ENCODE measurements around the gene ST3GAL3. TPM values are rescaled to one million over a fixed set of nuclear protein-coding genes. Genes with fewer than 3 reads are reported as not detected.
A peak's percentile ranks its signal among the peaks of the same experiment; 100 is the strongest.

Gene ST3GAL3
- total and polyA plus RNA-seq, 2 experiments from 2014 or later = 4.5 to 7.0 TPM

DNA sequence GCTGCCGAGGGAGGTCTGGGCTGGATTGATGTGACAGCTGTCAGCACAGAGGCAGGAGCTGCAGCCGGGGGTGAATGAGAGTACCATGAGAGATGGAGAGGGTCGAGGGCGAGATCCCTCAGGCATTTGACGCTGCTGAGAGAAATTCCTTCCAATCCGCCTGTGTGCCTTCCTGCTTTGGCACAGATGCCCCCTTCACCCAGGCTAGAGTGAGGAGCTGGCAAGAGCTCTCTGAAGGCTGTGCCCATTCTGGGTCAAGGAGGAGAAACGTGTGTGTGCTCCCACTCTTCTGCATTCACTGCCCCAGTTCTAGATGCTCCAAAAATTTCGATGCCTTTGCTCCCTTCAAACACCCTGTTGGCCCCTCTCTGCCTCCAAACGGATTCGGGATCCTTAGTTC is 231.0 kb downstream of the ST3GAL3 start:
- peaks cover 63% of the 10 kb centered on the region for H3K4me1 Mint-ChIP-seq
- H3K4me1 ChIP-seq (ENCODE audit: insufficient read depth) = peaks cover 35% of the 10 kb centered on the region
- no peak overlapping the region for H2AFZ ChIP-seq
- no peak for TF ChIP-seq POLR2AphosphoS5 (IDR thresholded peaks at IDR 0.05; ENCODE audit: low read depth)
- no peak for TF ChIP-seq EZH2phosphoT487 (IDR thresholded peaks at IDR 0.05; ENCODE audit: unreplicated experiment)
- TF ChIP-seq, protein P1, sequence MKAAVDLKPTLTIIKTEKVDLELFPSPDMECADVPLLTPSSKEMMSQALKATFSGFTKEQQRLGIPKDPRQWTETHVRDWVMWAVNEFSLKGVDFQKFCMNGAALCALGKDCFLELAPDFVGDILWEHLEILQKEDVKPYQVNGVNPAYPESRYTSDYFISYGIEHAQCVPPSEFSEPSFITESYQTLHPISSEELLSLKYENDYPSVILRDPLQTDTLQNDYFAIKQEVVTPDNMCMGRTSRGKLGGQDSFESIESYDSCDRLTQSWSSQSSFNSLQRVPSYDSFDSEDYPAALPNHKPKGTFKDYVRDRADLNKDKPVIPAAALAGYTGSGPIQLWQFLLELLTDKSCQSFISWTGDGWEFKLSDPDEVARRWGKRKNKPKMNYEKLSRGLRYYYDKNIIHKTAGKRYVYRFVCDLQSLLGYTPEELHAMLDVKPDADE (IDR thresholded peaks at IDR 0.05) = no peak
- TF ChIP-seq, protein P2, sequence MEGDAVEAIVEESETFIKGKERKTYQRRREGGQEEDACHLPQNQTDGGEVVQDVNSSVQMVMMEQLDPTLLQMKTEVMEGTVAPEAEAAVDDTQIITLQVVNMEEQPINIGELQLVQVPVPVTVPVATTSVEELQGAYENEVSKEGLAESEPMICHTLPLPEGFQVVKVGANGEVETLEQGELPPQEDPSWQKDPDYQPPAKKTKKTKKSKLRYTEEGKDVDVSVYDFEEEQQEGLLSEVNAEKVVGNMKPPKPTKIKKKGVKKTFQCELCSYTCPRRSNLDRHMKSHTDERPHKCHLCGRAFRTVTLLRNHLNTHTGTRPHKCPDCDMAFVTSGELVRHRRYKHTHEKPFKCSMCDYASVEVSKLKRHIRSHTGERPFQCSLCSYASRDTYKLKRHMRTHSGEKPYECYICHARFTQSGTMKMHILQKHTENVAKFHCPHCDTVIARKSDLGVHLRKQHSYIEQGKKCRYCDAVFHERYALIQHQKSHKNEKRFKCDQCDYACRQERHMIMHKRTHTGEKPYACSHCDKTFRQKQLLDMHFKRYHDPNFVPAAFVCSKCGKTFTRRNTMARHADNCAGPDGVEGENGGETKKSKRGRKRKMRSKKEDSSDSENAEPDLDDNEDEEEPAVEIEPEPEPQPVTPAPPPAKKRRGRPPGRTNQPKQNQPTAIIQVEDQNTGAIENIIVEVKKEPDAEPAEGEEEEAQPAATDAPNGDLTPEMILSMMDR (conservative IDR thresholded peaks at IDR 0.05; ENCODE audit: low read depth in 2 of 2) = no peak
- TF ChIP-seq, protein P3, sequence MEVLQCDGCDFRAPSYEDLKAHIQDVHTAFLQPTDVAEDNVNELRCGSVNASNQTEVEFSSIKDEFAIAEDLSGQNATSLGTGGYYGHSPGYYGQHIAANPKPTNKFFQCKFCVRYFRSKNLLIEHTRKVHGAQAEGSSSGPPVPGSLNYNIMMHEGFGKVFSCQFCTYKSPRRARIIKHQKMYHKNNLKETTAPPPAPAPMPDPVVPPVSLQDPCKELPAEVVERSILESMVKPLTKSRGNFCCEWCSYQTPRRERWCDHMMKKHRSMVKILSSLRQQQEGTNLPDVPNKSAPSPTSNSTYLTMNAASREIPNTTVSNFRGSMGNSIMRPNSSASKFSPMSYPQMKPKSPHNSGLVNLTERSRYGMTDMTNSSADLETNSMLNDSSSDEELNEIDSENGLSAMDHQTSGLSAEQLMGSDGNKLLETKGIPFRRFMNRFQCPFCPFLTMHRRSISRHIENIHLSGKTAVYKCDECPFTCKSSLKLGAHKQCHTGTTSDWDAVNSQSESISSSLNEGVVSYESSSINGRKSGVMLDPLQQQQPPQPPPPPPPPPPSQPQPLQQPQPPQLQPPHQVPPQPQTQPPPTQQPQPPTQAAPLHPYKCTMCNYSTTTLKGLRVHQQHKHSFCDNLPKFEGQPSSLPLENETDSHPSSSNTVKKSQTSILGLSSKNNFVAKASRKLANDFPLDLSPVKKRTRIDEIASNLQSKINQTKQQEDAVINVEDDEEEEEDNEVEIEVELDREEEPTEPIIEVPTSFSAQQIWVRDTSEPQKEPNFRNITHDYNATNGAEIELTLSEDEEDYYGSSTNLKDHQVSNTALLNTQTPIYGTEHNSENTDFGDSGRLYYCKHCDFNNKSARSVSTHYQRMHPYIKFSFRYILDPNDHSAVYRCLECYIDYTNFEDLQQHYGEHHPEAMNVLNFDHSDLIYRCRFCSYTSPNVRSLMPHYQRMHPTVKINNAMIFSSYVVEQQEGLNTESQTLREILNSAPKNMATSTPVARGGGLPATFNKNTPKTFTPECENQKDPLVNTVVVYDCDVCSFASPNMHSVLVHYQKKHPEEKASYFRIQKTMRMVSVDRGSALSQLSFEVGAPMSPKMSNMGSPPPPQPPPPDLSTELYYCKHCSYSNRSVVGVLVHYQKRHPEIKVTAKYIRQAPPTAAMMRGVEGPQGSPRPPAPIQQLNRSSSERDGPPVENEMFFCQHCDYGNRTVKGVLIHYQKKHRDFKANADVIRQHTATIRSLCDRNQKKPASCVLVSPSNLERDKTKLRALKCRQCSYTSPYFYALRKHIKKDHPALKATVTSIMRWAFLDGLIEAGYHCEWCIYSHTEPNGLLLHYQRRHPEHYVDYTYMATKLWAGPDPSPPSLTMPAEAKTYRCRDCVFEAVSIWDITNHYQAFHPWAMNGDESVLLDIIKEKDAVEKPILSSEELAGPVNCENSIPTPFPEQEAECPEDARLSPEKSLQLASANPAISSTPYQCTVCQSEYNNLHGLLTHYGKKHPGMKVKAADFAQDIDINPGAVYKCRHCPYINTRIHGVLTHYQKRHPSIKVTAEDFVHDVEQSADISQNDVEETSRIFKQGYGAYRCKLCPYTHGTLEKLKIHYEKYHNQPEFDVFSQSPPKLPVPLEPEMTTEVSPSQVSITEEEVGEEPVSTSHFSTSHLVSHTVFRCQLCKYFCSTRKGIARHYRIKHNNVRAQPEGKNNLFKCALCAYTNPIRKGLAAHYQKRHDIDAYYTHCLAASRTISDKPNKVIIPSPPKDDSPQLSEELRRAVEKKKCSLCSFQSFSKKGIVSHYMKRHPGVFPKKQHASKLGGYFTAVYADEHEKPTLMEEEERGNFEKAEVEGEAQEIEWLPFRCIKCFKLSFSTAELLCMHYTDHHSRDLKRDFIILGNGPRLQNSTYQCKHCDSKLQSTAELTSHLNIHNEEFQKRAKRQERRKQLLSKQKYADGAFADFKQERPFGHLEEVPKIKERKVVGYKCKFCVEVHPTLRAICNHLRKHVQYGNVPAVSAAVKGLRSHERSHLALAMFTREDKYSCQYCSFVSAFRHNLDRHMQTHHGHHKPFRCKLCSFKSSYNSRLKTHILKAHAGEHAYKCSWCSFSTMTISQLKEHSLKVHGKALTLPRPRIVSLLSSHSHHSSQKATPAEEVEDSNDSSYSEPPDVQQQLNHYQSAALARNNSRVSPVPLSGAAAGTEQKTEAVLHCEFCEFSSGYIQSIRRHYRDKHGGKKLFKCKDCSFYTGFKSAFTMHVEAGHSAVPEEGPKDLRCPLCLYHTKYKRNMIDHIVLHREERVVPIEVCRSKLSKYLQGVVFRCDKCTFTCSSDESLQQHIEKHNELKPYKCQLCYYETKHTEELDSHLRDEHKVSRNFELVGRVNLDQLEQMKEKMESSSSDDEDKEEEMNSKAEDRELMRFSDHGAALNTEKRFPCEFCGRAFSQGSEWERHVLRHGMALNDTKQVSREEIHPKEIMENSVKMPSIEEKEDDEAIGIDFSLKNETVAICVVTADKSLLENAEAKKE (CRISPR knock-in tag; IDR thresholded peaks at IDR 0.05) = no peak
- TF ChIP-seq ZNF331 (CRISPR knock-in tag; IDR thresholded peaks at IDR 0.05; ENCODE audit: low read depth) = no peak
- TF ChIP-seq EZH2 (IDR thresholded peaks at IDR 0.05; ENCODE audit: low read depth, unreplicated experiment) = no peak
- no peak for TF ChIP-seq STAT1 (IDR thresholded peaks at IDR 0.05; ENCODE audit: unreplicated experiment)
- TF ChIP-seq, protein P4, sequence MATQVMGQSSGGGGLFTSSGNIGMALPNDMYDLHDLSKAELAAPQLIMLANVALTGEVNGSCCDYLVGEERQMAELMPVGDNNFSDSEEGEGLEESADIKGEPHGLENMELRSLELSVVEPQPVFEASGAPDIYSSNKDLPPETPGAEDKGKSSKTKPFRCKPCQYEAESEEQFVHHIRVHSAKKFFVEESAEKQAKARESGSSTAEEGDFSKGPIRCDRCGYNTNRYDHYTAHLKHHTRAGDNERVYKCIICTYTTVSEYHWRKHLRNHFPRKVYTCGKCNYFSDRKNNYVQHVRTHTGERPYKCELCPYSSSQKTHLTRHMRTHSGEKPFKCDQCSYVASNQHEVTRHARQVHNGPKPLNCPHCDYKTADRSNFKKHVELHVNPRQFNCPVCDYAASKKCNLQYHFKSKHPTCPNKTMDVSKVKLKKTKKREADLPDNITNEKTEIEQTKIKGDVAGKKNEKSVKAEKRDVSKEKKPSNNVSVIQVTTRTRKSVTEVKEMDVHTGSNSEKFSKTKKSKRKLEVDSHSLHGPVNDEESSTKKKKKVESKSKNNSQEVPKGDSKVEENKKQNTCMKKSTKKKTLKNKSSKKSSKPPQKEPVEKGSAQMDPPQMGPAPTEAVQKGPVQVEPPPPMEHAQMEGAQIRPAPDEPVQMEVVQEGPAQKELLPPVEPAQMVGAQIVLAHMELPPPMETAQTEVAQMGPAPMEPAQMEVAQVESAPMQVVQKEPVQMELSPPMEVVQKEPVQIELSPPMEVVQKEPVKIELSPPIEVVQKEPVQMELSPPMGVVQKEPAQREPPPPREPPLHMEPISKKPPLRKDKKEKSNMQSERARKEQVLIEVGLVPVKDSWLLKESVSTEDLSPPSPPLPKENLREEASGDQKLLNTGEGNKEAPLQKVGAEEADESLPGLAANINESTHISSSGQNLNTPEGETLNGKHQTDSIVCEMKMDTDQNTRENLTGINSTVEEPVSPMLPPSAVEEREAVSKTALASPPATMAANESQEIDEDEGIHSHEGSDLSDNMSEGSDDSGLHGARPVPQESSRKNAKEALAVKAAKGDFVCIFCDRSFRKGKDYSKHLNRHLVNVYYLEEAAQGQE (IDR thresholded peaks at IDR 0.05; ENCODE audit: unreplicated experiment) = no peak
- no peak for TF ChIP-seq CREB1 (CRISPR knock-in tag; IDR thresholded peaks at IDR 0.05; ENCODE audit: low read depth)
- no peak for TF ChIP-seq NANOG (IDR thresholded peaks at IDR 0.05; ENCODE audit: borderline replicate concordance)
- no peak for TF ChIP-seq JUNB (IDR thresholded peaks at IDR 0.05; ENCODE audit: unreplicated experiment)
- TF ChIP-seq ZNF114 (CRISPR knock-in tag; IDR thresholded peaks at IDR 0.05) = no peak
- H3K9me2 ChIP-seq (ENCODE audit: insufficient read depth) = no peaks in the 10 kb centered on the region
- peak overlapping the region; percentile 21; the same call in 1 of the 2 replicates for H3K4me2 ChIP-seq
- peaks cover 18% of the 10 kb centered on the region for H3K27me3 Mint-ChIP-seq (ENCODE audit: insufficient read depth, low read depth, poor library complexity)
- H3K4me3 Mint-ChIP-seq = no peak overlapping the region; the same call in 2 of the 3 replicates
- no peaks in the 10 kb centered on the region for H3K27me3 ChIP-seq (ENCODE audit: insufficient read depth)
- no peak overlapping the region for H3K27ac Mint-ChIP-seq
- peaks cover 16% of the 10 kb centered on the region for H4K20me1 ChIP-seq (replicated peaks; ENCODE audit: insufficient read depth)
- H3K9me3 Mint-ChIP-seq = no peaks in the 10 kb centered on the region
- H3K79me2 ChIP-seq (replicated peaks; ENCODE audit: insufficient read depth) = 0 out of 2 replicates have a peak, but pooled peaks cover 7% of the 10 kb centered on the region
- no peak overlapping the region for H3K27ac ChIP-seq (ENCODE audit: low read depth)
- H3F3A ChIP-seq (replicated peaks; ENCODE audit: low read depth) = peaks cover 30% of the 10 kb centered on the region
- peaks cover 4% of the 10 kb centered on the region; the same call in 1 of the 3 replicates for H3K36me3 Mint-ChIP-seq (ENCODE audit: low read depth)
- ATAC-seq (no peak), DNase-seq (ENCODE audit: low spot score) (no peak)
- no peak overlapping the region for H3K4me3 ChIP-seq
- no peaks in the 10 kb centered on the region for H3K36me3 ChIP-seq (ENCODE audit: insufficient read depth)

All from GM23338 (cell line).